B cell (primary cell): ENCODE results near the gene TRIM41. TPM values are rescaled to one million over a fixed set of nuclear protein-coding genes. Genes with fewer than 3 reads are reported as not detected.

ENCODE experiments used
- ATAC-seq: fragments of 200-7000 bp; cut with Tn5 transposase; one replicate; pipeline ENCODE4 v1.10.0; 2021; ENCODE audit warnings: low read depth, mild to moderate bottlenecking, moderate number of reproducible peaks, moderate library complexity
- CTCF ChIA-PET: fragments of 350-600 bp; sonication (Branson Sonifier 250); formaldehyde crosslinking; loops from one replicate; lab custom pipeline; 2021; ENCODE audit warnings: antibody characterized with exemption, inconsistent platforms; lab: Charles Lee
- POLR2A ChIA-PET: fragments of 350-600 bp; sonication (Branson Sonifier 250); formaldehyde crosslinking; loops from one replicate; lab custom pipeline; 2021; ENCODE audit warnings: antibody characterized with exemption; lab: Charles Lee
- DNase-seq: peaks from one replicate; pipeline ENCODE4 v3.0.0; 2013
- H2AFZ ChIP-seq: 2 replicates; pipeline ENCODE4 v1.6.1; 2012; ENCODE audit warnings: mild to moderate bottlenecking, low read depth, low read length; ENCODE audit not compliant: insufficient read depth, poor library complexity, severe bottlenecking
- H3K27ac ChIP-seq, 2 donors: 1 replicate in 1 of 2; 2 replicates in 1 of 2; pipeline ENCODE4 v1.5.1; 2012 to 2013; ENCODE audit warnings: low read length in 2 of 2, mild to moderate bottlenecking in 2 of 2, moderate library complexity in 1 of 2
- H3K27me3 ChIP-seq, 4 experiments: fragments of 200-600 bp in 1 of 4; sonication (generic) in 1 of 4; replicated peaks in 1 of 4; 1 replicate in 2 of 4; 2 replicates in 2 of 4; pipeline versions ENCODE4 v1.6.1 to v1.7.0; 2013 to 2016; ENCODE audit warnings: low read length in 3 of 4, mild to moderate bottlenecking in 2 of 4, mixed read lengths in 1 of 4, moderate library complexity in 1 of 4; ENCODE audit not compliant: insufficient read depth in 4 of 4, control insufficient read depth in 3 of 4; ENCODE audit errors: control extremely low read depth in 1 of 4
- H3K36me3 ChIP-seq, 2 experiments: replicated peaks in 1 of 2; 1 replicate in 1 of 2; 2 replicates in 1 of 2; pipeline versions ENCODE4 v1.6.1 to v1.7.1; 2013; ENCODE audit warnings: low read length in 1 of 2; ENCODE audit not compliant: insufficient read depth in 2 of 2, control insufficient read depth in 1 of 2; ENCODE audit errors: control extremely low read depth in 1 of 2, extremely low read depth in 1 of 2
- H3K4me1 ChIP-seq, 2 donors: fragments of 200-600 bp in 1 of 2; sonication (generic) in 1 of 2; 1 replicate in 1 of 2; 2 replicates in 1 of 2; pipeline versions ENCODE4 v1.5.1 to v1.6.1; 2013 to 2017; ENCODE audit warnings: low read length in 2 of 2; ENCODE audit not compliant: control insufficient read depth in 2 of 2, insufficient read depth in 2 of 2
- H3K4me2 ChIP-seq: replicated peaks from 2 replicates; pipeline ENCODE3; 2012; ENCODE audit warnings: mild to moderate bottlenecking, low read depth, low read length; ENCODE audit not compliant: poor library complexity, severe bottlenecking
- H3K4me3 ChIP-seq, 5 experiments: fragments of 200-600 bp in 1 of 5; sonication (generic) in 1 of 5; 1 replicate in 3 of 5; 2 replicates in 2 of 5; pipeline versions ENCODE4 v1.5.1 to v1.7.0; 2011 to 2016; ENCODE audit warnings: low read length in 4 of 5, mild to moderate bottlenecking in 4 of 5, low read depth in 2 of 5, control low read depth in 1 of 5, moderate library complexity in 1 of 5; ENCODE audit not compliant: insufficient read depth in 1 of 5; ENCODE audit errors: control extremely low read depth in 1 of 5, extremely low read depth in 1 of 5
- H3K79me2 ChIP-seq: fragments of 200-600 bp; sonication (generic); one replicate; pipeline ENCODE4 v1.6.0; 2016; ENCODE audit warnings: low read length; ENCODE audit not compliant: control insufficient read depth, insufficient read depth
- H3K9ac ChIP-seq: fragments of 200-600 bp; sonication (generic); 2 replicates; pipeline ENCODE4 v1.6.1; 2017; ENCODE audit warnings: mild to moderate bottlenecking, low read length, moderate library complexity
- H3K9me3 ChIP-seq, 3 donors: one replicate each; pipeline versions ENCODE4 v1.6.1 to v1.7.1; 2013; ENCODE audit warnings: low read length in 2 of 3; ENCODE audit not compliant: control insufficient read depth in 2 of 3, insufficient read depth in 1 of 3; ENCODE audit errors: control extremely low read depth in 1 of 3
- H4K20me1 ChIP-seq: 2 replicates; pipeline ENCODE4 v1.6.0; 2012; ENCODE audit warnings: mild to moderate bottlenecking, low read length; ENCODE audit not compliant: insufficient read depth, control insufficient read depth, poor library complexity, severe bottlenecking
- H3K27ac Mint-ChIP-seq: one replicate; pipeline ENCODE4 v1.8.0; 2021; ENCODE audit warnings: mixed read lengths
- H3K27me3 Mint-ChIP-seq: one replicate; pipeline ENCODE4 v1.8.0; 2021; ENCODE audit warnings: mixed read lengths
- H3K4me1 Mint-ChIP-seq: one replicate; pipeline ENCODE4 v1.8.0; 2021; ENCODE audit warnings: mixed read lengths
- H3K4me3 Mint-ChIP-seq: one replicate; pipeline ENCODE4 v1.8.0; 2021; ENCODE audit warnings: mixed read lengths
- H3K9me3 Mint-ChIP-seq: one replicate; pipeline ENCODE4 v1.8.0; 2022; ENCODE audit warnings: mixed read lengths; ENCODE audit not compliant: insufficient read depth
- EZH2 ChIP-seq: IDR thresholded peaks from 2 replicates; pipeline ENCODE4 v1.6.1; 2012; ENCODE audit warnings: borderline replicate concordance, low read depth, mild to moderate bottlenecking, moderate library complexity, low read length; ENCODE audit not compliant: insufficient read depth, poor library complexity, severe bottlenecking
- WGBS: methylation state at CpG from one replicate; pipeline ENCODE4 v1.1.5; 2013; ENCODE audit warnings: missing lambda C conversion rate; ENCODE audit not compliant: insufficient coverage; 5-methylcytosine and 5-hydroxymethylcytosine counted together
- intact Hi-C: fragments of 100-400 bp; cut with micrococcal nuclease; formaldehyde crosslinking; loops from one replicate; pipeline ENCODE4 v1.10.0; 2022
- polyA plus RNA-seq: library from polyadenylated mRNA; depleted of rRNA; stranded (reverse); fragments of >200 nt; gene quantifications from 2 replicates; pipeline ENCODE4 v1.2.3, GENCODE V29; 2012
- total RNA-seq, 2 donors: library from RNA; stranded (reverse); fragments of 120-200 nt in 1 of 2; gene quantifications; 1 replicate in 1 of 2; 2 replicates in 1 of 2; pipeline versions ENCODE4 v1.2.3 to v1.2.4, GENCODE V29; 2013 to 2022
- TF ChIP-seq, protein P1 (sequence below): fragments of 200-600 bp; IDR thresholded peaks from one replicate; pipeline ENCODE4 v1.8.0; 2022; ENCODE audit warnings: antibody characterized with exemption, mild to moderate bottlenecking

TRIM41 gene
- total and polyA plus RNA-seq, 2 donors (not counting 1 experiment from before 2014, with no cell fraction given), result 28.4 to 44.3 TPM

DNA sequence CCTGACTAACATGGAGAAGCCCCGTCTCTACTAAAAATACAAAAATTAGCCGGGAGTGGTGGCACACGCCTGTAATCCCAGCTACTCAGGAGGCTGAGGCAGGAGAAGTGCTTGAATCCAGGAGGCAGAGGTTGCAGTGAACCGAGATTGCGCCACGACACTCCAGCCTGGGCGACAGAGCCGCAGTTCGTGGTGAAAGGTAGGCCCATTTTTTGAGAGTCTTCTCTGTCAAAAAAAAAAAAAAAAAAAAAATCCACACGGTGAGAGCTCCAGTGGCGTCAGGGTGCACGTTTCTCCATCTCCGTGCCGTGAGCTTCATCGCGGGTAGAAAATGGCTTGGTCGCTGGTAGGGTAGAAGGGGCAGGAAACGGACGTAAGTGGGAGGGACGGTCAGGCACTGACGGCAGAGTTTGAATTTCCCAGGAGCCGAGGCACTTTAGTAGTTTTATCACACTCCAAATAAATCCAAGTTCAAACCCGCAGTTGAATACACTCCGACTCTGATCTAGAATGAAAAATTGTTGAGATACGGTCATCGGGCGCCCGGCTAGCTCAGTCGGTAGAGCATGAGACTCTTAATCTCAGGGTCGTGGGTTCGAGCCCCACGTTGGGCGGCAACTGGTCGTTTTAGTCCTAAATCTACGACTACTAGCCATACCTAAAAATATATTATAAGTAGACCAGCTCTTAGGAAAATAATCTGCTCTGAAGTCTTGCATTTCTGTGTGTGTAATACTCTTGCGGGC, 15.7 kb upstream of the TRIM41 start:
- DNase-seq (peak; percentile 83), ATAC-seq (peak; percentile 50)
- peak overlapping the region; percentile 94 for H3K4me2 ChIP-seq
- Mint-ChIP-seq H3K4me3 (peak overlapping the region; percentile 98), H3K9me3 (no peaks in the 10 kb centered on the region), H3K4me1 (peaks cover 40% of the 10 kb centered on the region), H3K27me3 (peaks cover 14% of the 10 kb centered on the region), H3K27ac (peak overlapping the region; percentile 95)
- no peaks in the 10 kb centered on the region for H4K20me1 ChIP-seq
- H3K4me3 ChIP-seq, result peak overlapping the region; percentile 54 to 71 (median 68)
- ChIA-PET POLR2A (interaction anchor here (0.8 to 3.6 kb wide), 11 partner anchors 8 to 346 kb away, joined by 3 to 73 read pairs (median 6); partner anchors contain the start of genes TRIM41, TRIM52 and ZFP62), CTCF (interaction anchor here (0.7 to 7.9 kb wide), 14 partner anchors 9 to 404 kb away, joined by 3 to 105 read pairs (median 6); partner anchors contain the start of genes RACK1, TRIM41 and TRIM52)
- H3K27me3 ChIP-seq, result peaks cover 0 to 26% (median 12%) of the 10 kb centered on the region in 4 experiments
- peak overlapping the region in 1 of 2 donors; percentile 57 for H3K27ac ChIP-seq
- under 1% methylated on average over 18 of the region's 36 CpGs for WGBS
- H2AFZ ChIP-seq, result peak overlapping the region; percentile 69
- peaks cover 0 to 20% (median 2%) of the 10 kb centered on the region in 3 donors for H3K9me3 ChIP-seq
- TF ChIP-seq, protein P1, sequence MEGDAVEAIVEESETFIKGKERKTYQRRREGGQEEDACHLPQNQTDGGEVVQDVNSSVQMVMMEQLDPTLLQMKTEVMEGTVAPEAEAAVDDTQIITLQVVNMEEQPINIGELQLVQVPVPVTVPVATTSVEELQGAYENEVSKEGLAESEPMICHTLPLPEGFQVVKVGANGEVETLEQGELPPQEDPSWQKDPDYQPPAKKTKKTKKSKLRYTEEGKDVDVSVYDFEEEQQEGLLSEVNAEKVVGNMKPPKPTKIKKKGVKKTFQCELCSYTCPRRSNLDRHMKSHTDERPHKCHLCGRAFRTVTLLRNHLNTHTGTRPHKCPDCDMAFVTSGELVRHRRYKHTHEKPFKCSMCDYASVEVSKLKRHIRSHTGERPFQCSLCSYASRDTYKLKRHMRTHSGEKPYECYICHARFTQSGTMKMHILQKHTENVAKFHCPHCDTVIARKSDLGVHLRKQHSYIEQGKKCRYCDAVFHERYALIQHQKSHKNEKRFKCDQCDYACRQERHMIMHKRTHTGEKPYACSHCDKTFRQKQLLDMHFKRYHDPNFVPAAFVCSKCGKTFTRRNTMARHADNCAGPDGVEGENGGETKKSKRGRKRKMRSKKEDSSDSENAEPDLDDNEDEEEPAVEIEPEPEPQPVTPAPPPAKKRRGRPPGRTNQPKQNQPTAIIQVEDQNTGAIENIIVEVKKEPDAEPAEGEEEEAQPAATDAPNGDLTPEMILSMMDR, result no peak
- TF ChIP-seq EZH2, result no peak
- peaks cover 23 to 35% of the 10 kb centered on the region in 2 donors for H3K4me1 ChIP-seq
- H3K9ac ChIP-seq, result peak overlapping the region; percentile 65
- no peaks in the 10 kb centered on the region for H3K79me2 ChIP-seq
- no peaks in the 10 kb centered on the region for H3K36me3 ChIP-seq
- intact Hi-C loops, result loop anchor here (1.0 to 5.0 kb wide), 3 partner anchors 10 to 35 kb away; partner anchors contain the start of gene RACK1
